DMS 273 (cell line): ENCODE data around the gene TMEM89.
A peak's percentile ranks its signal among the peaks of the same experiment; 100 is the strongest.

Experiments
- DNase-seq: peaks from one replicate; lab custom pipeline; 2025; ENCODE audit not compliant: unreplicated experiment; lab: John Stamatoyannopoulos, UW

Gene TMEM89

GRCh38 chr3:48642605-48643004, 21.0 kb upstream of the TMEM89 start:
- DNase-seq = no peak

DNA sequence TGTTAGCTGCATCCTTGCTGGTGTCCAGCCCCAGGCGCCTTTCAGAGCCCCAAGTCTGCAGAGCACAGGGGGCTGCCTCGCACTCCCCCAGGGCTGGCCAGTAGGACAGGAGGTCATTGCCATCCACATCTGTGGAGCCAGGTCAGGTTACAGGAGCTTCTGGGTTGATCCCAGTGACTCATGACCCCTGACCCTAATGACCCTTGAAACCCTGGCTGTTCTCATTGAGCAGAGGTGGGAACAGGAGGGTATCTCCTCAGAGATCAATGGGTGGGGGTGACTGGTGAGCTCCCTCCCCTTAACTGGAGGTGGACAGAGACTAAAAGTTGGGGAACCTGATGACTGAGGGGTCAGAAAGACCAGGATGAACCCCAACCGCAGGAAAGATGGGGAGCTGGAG, 19.8 kb upstream of the TMEM89 start:
- no peak for DNase-seq

- no peak for DNase-seq
These were observed 18.5 kb upstream of the TMEM89 start for GRCh38 chr3:48639944-48640606.

DNA sequence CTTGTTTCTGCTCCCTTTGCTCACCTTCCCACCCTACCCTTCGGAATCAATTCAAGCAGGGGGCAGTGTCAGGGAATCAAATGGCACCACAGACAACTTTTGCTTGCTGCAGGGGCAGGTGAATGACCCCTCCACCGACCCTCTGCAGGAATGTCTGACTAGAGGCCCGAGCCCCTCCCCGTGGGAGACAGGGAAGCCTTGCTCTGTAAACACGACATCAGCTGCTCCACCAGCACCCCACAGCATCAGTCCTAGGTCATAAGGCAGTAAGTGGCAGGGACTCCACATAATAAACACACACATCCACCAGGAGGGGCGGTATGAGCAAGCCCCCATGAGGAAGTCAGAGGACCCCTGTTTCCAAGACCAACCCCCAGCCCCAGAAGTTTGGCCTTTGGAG, 15.7 kb upstream of the TMEM89 start:
- DNase-seq = no peak

- DNase-seq = no peak
These were observed 14.6 kb upstream of the TMEM89 start for GRCh38 chr3:48636149-48636655.

DNA sequence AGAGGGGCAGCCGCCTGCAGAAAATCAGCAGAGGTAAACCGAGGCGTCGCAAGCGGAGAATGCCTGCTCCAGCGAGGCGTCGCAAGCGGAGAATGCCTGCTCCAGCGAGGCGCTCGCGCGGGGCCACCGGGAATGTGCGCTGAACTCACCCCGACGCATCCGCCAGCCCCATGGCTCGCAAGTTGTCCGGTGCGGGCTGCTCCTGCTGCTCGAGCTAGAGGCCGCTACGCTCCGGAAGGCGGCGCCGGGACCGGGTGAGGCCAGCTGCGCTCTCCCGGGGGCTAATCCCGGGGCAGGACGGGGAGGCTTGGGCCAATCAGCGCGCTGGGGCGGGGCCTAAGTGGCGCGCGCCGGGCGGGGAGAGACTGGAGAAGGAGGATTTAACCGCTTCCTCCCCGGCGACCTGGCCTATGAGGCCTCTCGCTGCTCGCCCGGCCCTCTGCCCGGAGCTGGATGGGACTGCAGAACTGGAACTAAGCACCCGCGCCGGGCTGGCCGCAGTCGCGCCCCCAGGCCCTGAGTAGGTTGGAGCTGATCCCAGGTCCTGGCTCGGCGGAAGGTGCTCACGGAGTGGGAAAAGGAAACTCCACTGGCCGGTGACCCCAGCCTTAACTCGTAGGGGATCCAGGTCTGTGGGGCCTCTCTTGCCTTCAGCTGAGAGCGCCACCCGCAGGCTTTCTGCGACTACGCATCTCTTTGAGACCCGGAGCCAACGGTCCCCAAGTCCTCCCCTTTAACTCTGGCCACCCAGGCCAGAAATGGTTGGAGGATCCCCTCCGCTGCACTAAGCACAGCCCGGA, 13.9 kb upstream of the TMEM89 start, which contains the start of gene SLC26A6:
Gene SLC26A6, minus strand, starts transcription at position 240 of the 800 bp plus-strand sequence. Its CDS starts 68 bp downstream, at position 172.
- peak; percentile 97 for DNase-seq

DNA sequence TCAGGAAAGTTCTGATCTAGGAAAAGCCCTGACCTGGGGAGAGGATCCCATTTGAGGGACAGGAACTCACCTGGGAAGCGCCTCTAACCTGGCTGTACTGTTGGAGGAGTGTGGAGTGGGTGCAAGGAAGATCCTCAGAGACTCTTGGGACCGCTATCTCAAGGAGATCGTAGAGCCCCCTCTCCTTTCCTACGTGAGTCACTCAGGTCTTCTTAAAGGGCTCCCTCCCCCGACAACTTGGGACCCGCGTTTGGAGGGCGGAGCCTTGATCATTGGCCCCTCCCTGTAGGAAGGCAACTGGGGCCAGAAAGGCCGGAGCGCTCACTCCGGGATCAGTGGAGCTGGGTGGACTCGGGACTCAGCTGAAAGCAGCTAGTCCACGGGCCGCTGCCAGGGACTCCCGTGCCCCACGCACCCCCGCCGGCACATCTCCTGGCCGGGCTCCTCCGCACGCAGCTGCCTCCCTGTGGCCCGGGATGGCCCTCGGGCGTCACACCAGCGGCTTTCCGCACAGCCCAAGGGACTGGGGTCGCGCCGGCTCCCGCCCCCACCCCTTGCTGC, 13.2 kb upstream of the TMEM89 start:
- peak; percentile 65 for DNase-seq

DNA sequence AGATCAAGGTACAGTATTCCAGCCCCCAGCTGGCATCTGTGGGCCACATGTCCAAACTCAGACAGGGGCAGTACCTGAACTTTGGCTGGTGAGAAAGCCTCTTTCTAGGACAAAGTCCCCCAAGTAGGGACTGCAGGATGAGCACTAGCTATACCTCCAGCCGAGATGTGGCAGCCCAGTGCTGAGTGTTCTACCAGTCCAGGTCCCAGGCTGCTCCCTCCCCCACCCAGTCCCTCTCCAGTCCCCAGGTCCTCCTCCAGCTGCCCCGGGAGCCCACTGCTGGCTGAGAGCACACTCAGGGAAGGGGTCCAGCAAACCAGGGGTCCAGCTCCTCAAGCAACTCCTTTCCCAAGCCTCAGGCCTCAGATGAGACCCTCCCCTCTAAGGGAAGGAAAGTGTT, 12.2 kb upstream of the TMEM89 start:
- DNase-seq = no peak

DNA sequence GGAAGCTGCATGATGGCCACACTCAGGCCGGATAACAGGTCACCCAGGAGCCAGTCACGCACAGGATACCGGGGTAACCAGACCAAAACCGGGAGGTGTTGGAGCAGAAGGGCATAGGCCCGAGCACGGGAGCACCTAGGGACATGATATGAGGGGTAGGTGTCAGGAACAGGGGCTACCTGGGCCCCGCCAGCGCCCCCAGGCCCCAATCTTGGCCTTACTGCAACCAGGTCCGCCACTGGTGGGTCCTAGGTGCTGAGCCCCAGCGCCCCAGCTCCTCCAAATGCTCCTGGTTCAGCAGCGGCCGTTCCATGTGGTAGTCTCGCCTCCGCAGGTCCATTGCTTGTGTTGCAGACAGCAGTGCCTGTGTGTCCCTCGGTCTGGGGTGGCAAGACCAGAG, 11.7 kb upstream of the TMEM89 start:
- no peak for DNase-seq

GRCh38 chr3:48631516-48632448, 10.2 kb upstream of the TMEM89 start:
- DNase-seq = no peak

DNA sequence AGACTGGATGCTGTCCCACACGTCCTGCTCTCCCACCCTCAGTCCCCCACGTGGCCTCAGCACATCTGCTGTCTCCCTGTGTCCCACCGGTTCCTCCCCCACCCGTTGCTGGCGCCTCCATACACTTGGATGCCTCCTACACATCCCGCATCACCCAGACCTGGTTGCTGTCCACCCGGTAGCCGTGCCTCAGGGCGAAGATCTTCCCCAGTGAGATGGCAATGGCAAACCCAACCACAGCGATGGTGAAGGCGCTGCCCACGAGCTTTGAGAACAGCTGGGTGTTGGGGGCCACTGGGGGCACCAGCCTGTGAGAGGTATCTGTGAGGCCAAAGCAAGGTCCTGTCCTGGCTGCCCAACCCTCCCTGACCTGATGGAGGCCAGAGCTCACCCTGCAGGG, 9.3 kb upstream of the TMEM89 start:
- DNase-seq = no peak

- no peak for DNase-seq
These were observed 8.8 kb upstream of the TMEM89 start for GRCh38 chr3:48630407-48630806.

DNA sequence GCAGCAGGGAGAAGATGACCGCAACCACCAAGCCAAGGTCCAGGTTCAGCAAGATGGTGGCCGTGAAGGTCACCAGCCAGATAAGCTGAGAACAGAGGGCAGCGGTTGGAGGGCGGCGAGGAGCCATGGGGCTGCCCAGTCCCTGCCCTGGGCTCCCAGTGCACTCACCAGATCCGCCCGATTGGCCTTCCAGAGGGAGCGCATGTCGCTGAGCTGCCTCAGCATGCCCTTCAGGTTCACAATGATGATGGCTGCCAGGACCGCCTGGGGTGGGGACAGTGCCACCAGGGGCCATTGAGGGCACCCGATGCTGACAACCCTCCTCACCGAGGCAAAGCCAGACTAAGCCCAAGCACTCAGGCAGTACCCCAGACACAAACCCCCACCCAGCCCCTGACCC, 8.3 kb upstream of the TMEM89 start:
- DNase-seq = no peak

DNA sequence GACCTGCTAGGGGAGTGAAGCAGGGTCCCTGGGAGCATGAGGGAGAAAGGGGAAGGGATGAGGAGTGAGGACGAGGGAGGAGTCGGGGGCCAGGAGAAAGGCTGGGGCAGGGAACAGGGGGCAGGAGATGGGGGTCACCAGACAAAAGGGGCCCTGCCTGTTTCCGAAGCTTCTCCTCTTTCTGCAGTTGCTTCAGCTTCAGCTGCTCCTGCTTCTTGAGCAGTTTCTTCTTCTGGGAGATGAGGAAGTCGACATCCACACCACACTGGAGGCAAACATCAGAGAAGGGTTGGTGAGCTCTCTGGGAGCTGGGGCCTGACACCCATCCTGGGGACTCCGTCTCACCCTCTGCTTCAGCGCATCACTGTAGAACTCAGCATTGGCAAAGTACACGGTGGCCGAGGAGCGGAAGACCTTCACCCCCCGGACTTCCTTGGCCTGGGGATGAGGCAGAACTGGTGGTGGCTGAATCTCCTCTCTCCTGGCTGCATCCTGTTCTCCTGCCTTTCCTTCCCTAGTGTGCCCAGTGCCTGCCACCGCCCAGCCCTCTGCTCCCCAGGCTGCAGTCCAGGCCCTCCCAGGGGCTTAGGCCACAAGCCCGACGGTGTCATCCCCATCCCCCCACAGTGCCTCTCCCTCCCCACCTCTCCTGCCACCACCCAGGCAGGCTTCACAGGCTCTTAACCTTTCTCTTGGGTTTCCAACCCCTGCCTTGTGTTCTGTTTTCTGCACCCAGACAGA, 6.9 kb upstream of the TMEM89 start:
- no peak for DNase-seq

- DNase-seq = no peak
These were observed 4.0 kb upstream of the TMEM89 start for GRCh38 chr3:48625600-48625999.

DNA sequence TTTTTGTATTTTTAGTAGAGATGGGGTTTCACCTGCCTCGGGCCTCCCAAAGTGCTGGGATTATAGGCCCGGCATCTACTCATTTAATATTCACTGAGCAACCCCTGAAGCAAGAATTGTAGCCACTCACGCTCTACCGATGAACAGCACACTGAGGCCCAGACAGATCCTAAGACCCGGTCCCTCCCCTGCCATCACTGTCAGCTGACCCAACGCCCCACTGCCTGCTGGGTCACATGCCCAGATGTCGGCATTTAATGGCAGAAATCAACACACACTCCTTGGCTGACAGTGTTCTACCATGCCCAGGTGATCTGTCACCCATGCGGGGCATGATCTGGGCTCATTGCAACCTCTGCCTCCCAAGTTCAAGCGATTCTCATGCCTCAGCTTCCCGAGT, 3.2 kb upstream of the TMEM89 start:
- DNase-seq = no peak

DNA sequence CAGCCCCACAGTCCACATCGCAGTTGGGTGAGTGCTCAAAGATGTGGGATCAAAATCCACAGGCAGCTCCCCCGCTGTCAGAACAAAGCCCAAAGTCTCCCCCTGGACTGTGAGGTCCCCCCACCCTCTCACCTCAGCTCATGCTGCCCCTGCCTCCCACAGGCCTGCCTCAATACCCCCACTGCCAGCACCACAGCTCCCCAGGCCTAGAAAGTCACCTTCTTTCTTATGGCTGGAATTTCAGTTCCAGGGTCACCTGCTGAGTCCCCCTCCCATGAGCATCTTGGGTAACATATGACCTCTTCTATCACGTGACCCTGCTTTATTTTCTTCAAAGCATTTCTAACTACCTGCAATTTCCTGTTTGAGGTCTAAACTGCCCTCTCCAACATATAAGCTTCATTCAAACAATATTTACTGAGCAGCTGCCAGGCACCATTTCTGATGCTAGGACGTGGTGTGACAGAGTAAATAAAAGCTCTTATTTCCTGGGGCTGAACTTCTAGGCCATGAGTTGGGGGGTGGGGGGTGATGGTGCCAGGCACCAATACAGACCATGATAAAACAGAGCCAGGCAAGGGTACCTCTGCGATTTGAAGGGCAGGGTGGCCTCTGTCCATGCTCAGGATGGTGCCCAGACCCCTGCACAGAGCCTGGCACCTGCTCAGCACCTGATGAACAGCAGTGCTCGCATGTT, 2.4 kb upstream of the TMEM89 start:
- DNase-seq = no peak

DNA sequence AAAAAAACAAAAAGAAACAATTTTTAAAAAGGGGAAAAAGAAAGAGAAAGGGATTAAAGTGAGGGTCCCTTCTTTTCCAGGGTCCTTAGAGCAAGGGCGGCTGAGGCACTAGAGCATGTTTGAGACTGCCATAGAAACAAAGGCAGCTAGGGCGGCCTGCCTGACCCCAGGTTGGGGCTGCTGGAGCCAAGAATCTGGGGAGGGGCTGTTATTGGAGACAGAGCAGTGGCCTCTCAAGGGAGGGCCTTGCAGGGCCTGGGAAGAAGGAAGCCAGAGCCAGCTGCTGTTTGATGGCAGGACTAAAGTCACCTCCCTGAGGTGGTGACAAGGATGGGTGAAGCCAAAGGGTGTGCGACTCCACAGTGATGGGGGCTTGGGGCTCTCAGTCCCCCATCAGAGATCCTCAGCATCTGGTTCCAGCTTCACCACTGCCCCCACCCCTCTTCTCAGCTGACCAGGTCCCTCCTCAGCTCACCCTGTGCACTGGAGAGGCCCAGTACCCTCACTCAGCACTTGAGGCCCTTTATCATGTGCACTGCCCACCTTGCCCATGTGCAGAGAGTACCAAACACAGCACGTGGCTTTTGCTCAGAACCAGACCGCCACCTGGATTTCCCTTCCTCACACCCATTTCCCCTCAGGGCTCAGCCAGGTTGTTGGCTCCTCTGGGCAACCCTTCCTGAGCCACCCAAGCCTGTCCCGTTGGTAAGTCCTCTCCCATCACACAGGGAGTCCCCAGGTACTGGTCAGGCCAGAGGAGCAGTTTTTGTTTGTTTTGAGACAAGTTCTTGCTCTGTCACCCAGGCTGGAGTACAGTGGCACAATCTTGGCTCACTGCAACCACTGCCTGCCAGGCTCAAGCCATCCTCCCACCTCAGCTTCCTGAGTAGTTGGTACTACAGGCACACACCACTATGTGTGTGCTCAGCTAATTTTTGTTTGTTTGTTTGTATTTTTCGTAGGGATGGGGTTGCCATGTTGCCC, 1.7 kb downstream of the TMEM89 start:
- DNase-seq = no peak
